Measurements from ENCODE around the gene NALCN.

The NALCN gene

DNA sequence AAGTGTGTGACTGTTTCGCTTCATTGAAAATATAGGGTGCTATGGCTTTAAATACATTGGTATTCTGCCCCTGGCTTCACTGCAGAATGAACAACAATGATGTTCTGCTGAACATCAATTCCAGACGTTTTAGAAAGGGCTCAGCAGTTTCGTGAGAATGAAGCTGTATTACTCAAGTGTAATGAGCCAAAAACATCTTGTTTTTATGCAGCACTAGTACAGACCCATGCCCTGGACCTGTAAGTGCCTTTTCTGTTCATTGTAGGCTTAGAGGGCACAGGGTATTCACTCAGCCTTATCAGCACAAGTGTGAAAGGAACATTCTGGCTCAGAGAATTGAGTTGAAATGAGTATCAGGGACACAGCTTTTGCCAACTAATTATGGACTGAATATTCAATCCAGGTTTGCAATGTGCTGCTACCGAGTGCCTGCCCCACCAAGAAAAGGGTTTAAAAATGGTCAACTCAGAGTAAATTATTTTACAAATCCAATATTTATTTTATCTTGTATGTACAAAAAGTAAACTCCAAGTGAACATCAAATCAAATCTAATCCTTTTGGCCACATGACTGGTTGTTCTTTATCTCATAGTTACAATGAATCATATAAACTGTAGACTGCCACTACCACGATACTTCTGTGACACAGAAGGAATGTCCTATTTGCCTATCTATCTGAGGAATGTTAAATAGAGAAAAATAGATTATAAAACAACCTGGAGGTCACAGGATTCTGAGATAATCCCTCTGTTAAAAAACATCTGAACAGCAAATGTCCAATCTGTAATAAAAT is 362.8 kb downstream of the NALCN start:
- no peak overlapping the region for H3K27ac ChIP-seq (ENCODE audit: low read length)
- no peaks in the 10 kb centered on the region for H3K4me1 ChIP-seq (ENCODE audit: control insufficient read depth in 1 of 2, insufficient read depth in 2 of 2, low read length in 2 of 2)
- H3K4me3 ChIP-seq (ENCODE audit: low read depth in 1 of 2, low read length in 2 of 2) = no peak overlapping the region
- no peaks in the 10 kb centered on the region for H3K9me3 ChIP-seq (ENCODE audit: control insufficient read depth in 1 of 2, low read length in 2 of 2)
- no peaks in the 10 kb centered on the region for H3K27me3 ChIP-seq (ENCODE audit: low read depth, low read length)
- H3K36me3 ChIP-seq (ENCODE audit: control insufficient read depth in 1 of 2, insufficient read depth in 2 of 2, low read length in 2 of 2) = no peaks in the 10 kb centered on the region

DNA sequence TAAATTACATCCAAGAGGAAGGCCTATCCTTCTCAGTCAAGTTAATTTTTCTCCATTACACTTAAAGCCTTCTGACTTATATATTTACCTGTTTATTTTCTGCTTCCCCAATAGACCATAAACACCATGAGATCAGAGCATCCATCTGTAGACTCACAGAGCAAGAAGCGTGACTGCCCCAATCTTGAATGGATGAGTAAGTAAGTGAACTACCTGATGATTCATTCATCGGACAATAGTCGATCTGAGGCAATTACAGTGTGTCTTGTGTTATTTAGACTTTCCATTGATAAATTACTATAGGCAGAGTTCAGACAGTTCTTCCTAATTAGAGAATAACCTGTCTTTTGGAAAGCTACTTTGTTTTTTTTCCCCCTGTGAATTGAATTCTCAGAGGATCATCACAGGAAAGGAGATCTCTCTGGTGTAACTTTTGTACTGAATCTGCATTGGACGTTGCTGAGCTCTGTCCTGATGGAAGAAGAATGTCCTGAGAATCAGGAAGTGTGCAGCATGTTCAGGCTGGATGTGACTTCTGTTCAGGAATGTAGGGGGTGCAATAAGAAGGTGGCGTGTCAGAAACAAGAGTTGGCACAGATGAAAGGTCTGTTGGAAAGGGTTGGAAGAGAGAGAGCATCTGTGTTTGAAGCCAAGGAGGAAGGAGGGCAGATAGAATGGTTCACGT is 367.0 kb downstream of the NALCN start:
- H3K4me3 ChIP-seq (ENCODE audit: low read depth in 1 of 2, low read length in 2 of 2) = no peak overlapping the region
- H3K4me1 ChIP-seq (ENCODE audit: control insufficient read depth in 1 of 2, insufficient read depth in 2 of 2, low read length in 2 of 2) = no peaks in the 10 kb centered on the region
- H3K27me3 ChIP-seq (ENCODE audit: low read depth, low read length) = no peaks in the 10 kb centered on the region
- no peaks in the 10 kb centered on the region for H3K36me3 ChIP-seq (ENCODE audit: control insufficient read depth in 1 of 2, insufficient read depth in 2 of 2, low read length in 2 of 2)
- H3K27ac ChIP-seq (ENCODE audit: low read length) = no peak overlapping the region
- H3K9me3 ChIP-seq (ENCODE audit: control insufficient read depth in 1 of 2, low read length in 2 of 2) = no peaks in the 10 kb centered on the region

DNA sequence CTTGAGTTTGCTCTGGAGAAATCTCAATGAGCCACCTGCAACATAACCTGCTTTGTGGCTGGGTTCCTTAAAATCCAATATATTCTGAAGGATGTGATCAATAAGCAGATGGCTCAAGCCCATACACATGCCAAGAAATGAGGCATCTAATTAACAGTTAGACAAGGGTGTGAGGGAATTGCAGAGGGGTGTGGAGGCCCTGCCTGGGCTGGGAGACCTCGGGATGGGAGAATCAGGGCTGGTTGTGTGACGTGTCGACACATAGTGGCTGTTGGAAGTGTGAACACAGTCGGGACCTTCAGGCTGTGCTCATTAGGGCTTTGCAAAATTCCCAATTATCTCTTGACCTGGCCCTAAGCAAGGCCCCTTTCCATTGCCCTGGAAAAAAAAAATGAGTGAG is 379.8 kb downstream of the NALCN start:
- Histone ChIP-seq H3K4me1 (ENCODE audit: control insufficient read depth in 1 of 2, insufficient read depth in 2 of 2, low read length in 2 of 2) (no peaks in the 10 kb centered on the region), H3K27me3 (ENCODE audit: low read depth, low read length) (no peaks in the 10 kb centered on the region), H3K36me3 (ENCODE audit: control insufficient read depth in 1 of 2, insufficient read depth in 2 of 2, low read length in 2 of 2) (no peaks in the 10 kb centered on the region), H3K4me3 (ENCODE audit: low read depth in 1 of 2, low read length in 2 of 2) (no peak overlapping the region), H3K9me3 (ENCODE audit: control insufficient read depth in 1 of 2, low read length in 2 of 2) (peaks cover 0 to 13% of the 10 kb centered on the region in 2 donors), H3K27ac (ENCODE audit: low read length) (no peak overlapping the region)

DNA sequence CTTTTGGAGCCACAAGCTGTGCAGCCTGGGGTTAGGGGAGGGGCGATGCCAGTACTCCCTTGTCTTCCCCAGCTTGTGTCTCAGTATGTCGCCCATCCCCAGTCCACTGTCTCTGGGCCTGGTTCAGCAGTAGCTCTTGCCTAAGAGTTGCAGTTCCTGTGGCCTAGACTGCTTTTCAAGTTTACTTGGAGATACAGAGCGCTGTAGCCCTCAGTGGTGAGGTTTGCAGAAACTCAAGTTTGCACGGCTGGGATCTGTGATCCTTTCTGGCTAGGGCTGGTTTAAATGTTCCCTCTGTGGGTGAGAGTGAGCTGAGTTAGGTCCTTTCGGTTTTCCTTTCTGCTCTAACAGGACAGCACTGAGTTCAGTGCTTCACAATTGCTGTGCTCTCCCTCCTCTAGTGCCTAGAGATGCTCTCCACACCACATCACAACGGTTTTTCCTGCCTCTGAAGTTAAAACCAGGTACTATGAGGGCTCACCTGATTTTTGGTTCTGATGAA is 381.1 kb downstream of the NALCN start:
- Histone ChIP-seq H3K36me3 (ENCODE audit: control insufficient read depth in 1 of 2, insufficient read depth in 2 of 2, low read length in 2 of 2) (no peaks in the 10 kb centered on the region), H3K27me3 (ENCODE audit: low read depth, low read length) (no peaks in the 10 kb centered on the region), H3K27ac (ENCODE audit: low read length) (no peak overlapping the region), H3K4me3 (ENCODE audit: low read depth in 1 of 2, low read length in 2 of 2) (no peak overlapping the region), H3K4me1 (ENCODE audit: control insufficient read depth in 1 of 2, insufficient read depth in 2 of 2, low read length in 2 of 2) (no peaks in the 10 kb centered on the region), H3K9me3 (ENCODE audit: control insufficient read depth in 1 of 2, low read length in 2 of 2) (peaks cover 0 to 9% of the 10 kb centered on the region in 2 donors)

DNA sequence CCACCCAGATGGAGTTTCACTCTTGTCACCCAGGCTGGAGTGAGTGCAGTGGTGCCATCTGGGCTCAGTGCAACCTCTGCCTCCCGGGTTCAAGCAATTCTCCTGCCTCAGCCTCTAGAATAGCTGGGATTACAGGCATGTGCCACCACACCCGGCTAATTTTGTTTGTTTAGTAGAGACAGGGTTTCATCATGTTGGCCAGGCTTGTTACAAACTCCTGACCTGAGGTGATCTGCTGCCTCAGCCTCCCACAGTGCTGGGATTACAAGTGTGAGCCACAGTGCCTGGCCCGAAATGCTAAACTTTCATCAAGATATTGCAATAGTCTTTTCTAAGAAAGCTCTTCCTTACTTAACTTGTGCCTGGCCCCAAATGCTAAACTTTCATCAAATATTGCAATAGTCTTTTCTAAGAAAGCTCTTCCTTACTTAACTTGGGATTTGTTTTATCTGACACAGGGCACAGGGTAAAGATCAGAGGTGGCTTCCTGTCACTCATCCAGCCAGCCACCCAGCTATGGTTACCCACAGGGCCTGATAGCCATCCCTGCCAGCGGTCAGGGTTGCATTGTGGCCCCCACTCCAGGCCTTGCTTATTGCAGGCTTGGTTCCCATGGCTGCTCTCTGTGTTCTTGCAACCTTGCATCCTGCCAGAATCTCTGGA is 389.4 kb downstream of the NALCN start:
- H3K27me3 ChIP-seq (ENCODE audit: low read depth, low read length) = no peaks in the 10 kb centered on the region
- H3K4me1 ChIP-seq (ENCODE audit: control insufficient read depth in 1 of 2, insufficient read depth in 2 of 2, low read length in 2 of 2) = no peaks in the 10 kb centered on the region
- H3K9me3 ChIP-seq (ENCODE audit: control insufficient read depth in 1 of 2, low read length in 2 of 2) = no peaks in the 10 kb centered on the region
- H3K4me3 ChIP-seq (ENCODE audit: low read depth in 1 of 2, low read length in 2 of 2) = no peak overlapping the region
- H3K36me3 ChIP-seq (ENCODE audit: control insufficient read depth in 1 of 2, insufficient read depth in 2 of 2, low read length in 2 of 2) = no peaks in the 10 kb centered on the region
- H3K27ac ChIP-seq (ENCODE audit: low read length) = no peak overlapping the region

DNA sequence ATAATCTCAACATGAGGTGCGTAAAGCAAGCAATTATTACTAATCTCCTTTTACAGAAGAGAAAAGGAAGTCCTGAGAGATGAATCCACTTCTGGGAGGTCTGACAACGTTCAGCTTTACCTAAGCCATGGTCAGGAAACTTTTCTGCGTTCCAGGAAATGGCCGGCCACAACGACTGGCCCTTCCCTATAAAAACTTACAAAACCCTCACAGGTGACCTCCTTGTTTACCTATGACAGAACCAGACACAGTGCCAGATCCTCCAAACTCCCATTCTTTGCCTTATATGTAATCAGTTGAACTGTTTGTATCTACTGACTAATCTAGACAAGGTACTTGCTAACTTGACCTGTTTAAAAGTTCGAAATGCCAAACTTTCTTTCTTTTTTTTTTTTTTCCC is 390.0 kb downstream of the NALCN start:
- H3K27me3 ChIP-seq (ENCODE audit: low read depth, low read length) = no peaks in the 10 kb centered on the region
- no peak overlapping the region for H3K27ac ChIP-seq (ENCODE audit: low read length)
- no peaks in the 10 kb centered on the region for H3K9me3 ChIP-seq (ENCODE audit: control insufficient read depth in 1 of 2, low read length in 2 of 2)
- H3K4me3 ChIP-seq (ENCODE audit: low read depth in 1 of 2, low read length in 2 of 2) = no peak overlapping the region
- no peaks in the 10 kb centered on the region for H3K4me1 ChIP-seq (ENCODE audit: control insufficient read depth in 1 of 2, insufficient read depth in 2 of 2, low read length in 2 of 2)
- no peaks in the 10 kb centered on the region for H3K36me3 ChIP-seq (ENCODE audit: control insufficient read depth in 1 of 2, insufficient read depth in 2 of 2, low read length in 2 of 2)

DNA sequence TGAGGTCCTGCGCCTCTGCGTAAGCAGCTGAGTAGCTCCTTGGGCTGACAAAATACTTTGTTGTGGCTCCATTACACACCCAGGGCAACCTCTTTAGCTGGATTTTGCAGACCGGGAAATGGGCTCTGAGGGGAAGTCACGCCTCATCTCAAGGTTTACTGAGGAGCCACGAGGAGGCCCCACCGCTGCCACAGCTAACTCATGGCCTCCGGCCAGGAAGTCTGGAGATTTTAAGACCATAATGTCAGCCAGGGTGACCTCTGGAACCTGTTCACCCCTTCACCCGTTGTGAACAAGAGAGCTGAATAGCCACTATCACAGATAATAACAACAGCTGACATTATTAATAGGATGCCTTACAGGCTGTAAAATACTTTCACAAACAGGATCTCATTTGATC is 390.4 kb downstream of the NALCN start:
- H3K36me3 ChIP-seq (ENCODE audit: control insufficient read depth in 1 of 2, insufficient read depth in 2 of 2, low read length in 2 of 2) = no peaks in the 10 kb centered on the region
- H3K27ac ChIP-seq (ENCODE audit: low read length) = no peak overlapping the region
- H3K4me1 ChIP-seq (ENCODE audit: control insufficient read depth in 1 of 2, insufficient read depth in 2 of 2, low read length in 2 of 2) = no peaks in the 10 kb centered on the region
- no peaks in the 10 kb centered on the region for H3K9me3 ChIP-seq (ENCODE audit: control insufficient read depth in 1 of 2, low read length in 2 of 2)
- H3K27me3 ChIP-seq (ENCODE audit: low read depth, low read length) = no peaks in the 10 kb centered on the region
- no peak overlapping the region for H3K4me3 ChIP-seq (ENCODE audit: low read depth in 1 of 2, low read length in 2 of 2)

DNA sequence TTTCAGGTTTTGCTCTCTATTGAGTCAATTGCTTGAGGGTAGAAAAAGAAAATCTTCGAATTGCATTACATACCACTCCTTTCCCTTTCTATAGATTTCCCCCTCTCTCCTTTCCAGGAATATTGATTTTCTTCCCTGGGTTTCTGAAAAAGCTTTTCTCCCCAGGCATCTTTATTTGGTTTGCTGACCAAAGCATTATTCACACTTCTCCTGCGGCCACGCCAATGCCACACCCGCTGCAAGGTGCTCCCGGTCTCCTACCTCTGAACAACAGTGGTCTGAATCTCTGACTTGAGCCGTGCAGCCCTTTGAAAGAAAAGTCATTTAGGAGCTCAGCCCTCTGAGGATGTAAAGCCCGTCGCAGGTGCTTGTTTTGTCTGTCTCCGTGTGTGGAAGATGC is 390.8 kb downstream of the NALCN start:
- Histone ChIP-seq H3K4me1 (ENCODE audit: control insufficient read depth in 1 of 2, insufficient read depth in 2 of 2, low read length in 2 of 2) (no peaks in the 10 kb centered on the region), H3K36me3 (ENCODE audit: control insufficient read depth in 1 of 2, insufficient read depth in 2 of 2, low read length in 2 of 2) (no peaks in the 10 kb centered on the region), H3K27ac (ENCODE audit: low read length) (no peak overlapping the region), H3K4me3 (ENCODE audit: low read depth in 1 of 2, low read length in 2 of 2) (no peak overlapping the region), H3K27me3 (ENCODE audit: low read depth, low read length) (no peaks in the 10 kb centered on the region), H3K9me3 (ENCODE audit: control insufficient read depth in 1 of 2, low read length in 2 of 2) (no peaks in the 10 kb centered on the region)

DNA sequence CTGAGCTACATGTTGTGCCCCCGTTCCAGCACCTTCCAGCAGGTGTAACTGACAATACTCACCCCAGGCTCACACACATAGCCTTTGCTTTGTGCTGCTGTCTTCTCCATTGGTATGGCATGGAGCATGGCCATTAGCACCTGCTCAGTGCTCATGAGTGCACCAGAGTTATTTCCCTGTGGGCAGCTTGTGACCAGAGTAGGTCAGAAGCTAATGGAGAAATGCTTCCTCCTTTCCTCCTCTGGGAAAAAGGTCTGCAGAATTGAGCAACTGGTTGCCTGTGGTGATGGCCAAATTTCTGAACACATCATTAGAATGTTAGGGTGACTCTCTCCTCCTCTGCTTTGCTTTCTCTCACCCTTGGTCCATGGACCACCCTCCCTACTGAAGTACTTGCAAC is 397.2 kb downstream of the NALCN start:
- Histone ChIP-seq H3K9me3 (ENCODE audit: control insufficient read depth in 1 of 2, low read length in 2 of 2) (no peaks in the 10 kb centered on the region), H3K4me1 (ENCODE audit: control insufficient read depth in 1 of 2, insufficient read depth in 2 of 2, low read length in 2 of 2) (no peaks in the 10 kb centered on the region), H3K4me3 (ENCODE audit: low read depth in 1 of 2, low read length in 2 of 2) (no peak overlapping the region), H3K36me3 (ENCODE audit: control insufficient read depth in 1 of 2, insufficient read depth in 2 of 2, low read length in 2 of 2) (no peaks in the 10 kb centered on the region), H3K27ac (ENCODE audit: low read length) (no peak overlapping the region), H3K27me3 (ENCODE audit: low read depth, low read length) (no peaks in the 10 kb centered on the region)

DNA sequence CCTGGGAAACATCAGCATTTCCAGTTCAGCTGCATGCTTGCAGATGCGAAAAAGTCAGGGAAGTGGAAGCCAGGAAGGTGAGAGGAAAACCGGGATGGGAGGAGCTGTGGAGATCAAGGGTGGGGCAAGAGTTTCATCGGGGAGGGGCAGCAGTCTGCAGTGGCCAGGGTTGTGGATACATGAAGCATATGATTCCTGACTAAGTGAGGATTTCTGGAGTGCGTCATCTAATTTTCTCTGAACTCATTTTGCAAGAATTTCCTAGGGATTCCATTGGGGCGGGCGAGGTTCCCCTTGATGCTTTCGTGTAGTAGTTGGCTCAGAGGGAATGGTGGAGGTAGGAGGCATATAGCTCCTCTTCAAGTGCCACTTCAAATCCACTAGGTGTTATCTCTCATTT is 397.6 kb downstream of the NALCN start:
- H3K27me3 ChIP-seq (ENCODE audit: low read depth, low read length) = no peaks in the 10 kb centered on the region
- no peaks in the 10 kb centered on the region for H3K4me1 ChIP-seq (ENCODE audit: control insufficient read depth in 1 of 2, insufficient read depth in 2 of 2, low read length in 2 of 2)
- no peak overlapping the region for H3K27ac ChIP-seq (ENCODE audit: low read length)
- no peak overlapping the region for H3K4me3 ChIP-seq (ENCODE audit: low read depth in 1 of 2, low read length in 2 of 2)
- no peaks in the 10 kb centered on the region for H3K9me3 ChIP-seq (ENCODE audit: control insufficient read depth in 1 of 2, low read length in 2 of 2)
- no peaks in the 10 kb centered on the region for H3K36me3 ChIP-seq (ENCODE audit: control insufficient read depth in 1 of 2, insufficient read depth in 2 of 2, low read length in 2 of 2)

DNA sequence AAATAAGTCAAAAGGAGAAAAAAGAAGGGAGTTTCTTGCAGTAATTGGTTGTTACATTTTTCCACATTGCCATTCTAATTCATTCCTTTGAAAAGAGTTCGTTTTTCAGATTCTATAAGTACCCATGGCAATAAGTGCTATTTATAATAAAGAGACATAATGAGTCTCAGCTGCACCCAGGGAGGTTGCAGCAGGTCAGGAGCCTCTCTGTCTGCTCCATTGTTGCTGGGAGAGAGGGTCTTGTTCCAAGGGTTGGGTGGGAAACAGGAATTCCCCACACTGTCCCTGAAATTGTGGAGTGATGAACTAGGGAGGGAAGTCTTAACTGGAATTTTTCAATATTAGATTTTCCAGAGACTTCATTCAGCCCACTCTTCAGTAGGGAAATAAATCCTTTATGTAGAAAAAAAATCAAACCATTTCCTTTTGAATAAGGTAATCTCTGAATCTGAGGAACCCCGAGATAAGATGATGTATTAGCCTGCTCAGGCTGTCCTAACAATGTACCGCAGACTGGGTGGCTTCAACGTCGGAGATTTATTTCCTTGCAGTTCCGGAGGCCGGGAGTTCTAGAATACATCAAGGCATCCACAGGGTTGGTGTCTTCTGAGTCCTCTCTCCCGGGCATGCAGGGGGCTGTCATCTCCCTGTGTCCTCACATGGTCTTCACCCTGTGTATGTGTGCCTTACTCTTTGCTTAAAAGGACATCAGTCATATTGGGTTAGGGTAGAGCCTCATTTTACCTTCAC is 399.0 kb downstream of the NALCN start:
- no peak overlapping the region for H3K4me3 ChIP-seq (ENCODE audit: low read depth in 1 of 2, low read length in 2 of 2)
- no peaks in the 10 kb centered on the region for H3K9me3 ChIP-seq (ENCODE audit: control insufficient read depth in 1 of 2, low read length in 2 of 2)
- no peak overlapping the region for H3K27ac ChIP-seq (ENCODE audit: low read length)
- no peaks in the 10 kb centered on the region for H3K27me3 ChIP-seq (ENCODE audit: low read depth, low read length)
- no peaks in the 10 kb centered on the region for H3K36me3 ChIP-seq (ENCODE audit: control insufficient read depth in 1 of 2, insufficient read depth in 2 of 2, low read length in 2 of 2)
- H3K4me1 ChIP-seq (ENCODE audit: control insufficient read depth in 1 of 2, insufficient read depth in 2 of 2, low read length in 2 of 2) = no peaks in the 10 kb centered on the region

All from muscle layer of duodenum (tissue), 2 donors.